OCI-LY7 (cell line): ENCODE data around the gene GALNT10. TPM values are rescaled to one million over a fixed set of nuclear protein-coding genes. Genes with fewer than 3 reads are reported as not detected.

Experiments
- BruUV-seq: library from RNA; stranded (reverse); fragments of 400-500 nt; replicated peaks from 2 replicates; lab custom pipeline; 2021; lab: Mats Ljungman, UMichigan
- CTCF ChIA-PET: fragments of 300-600 bp; sonication (Branson Sonifier 250); formaldehyde crosslinking; loops from one replicate; lab custom pipeline; 2022; ENCODE audit warnings: antibody characterized with exemption; ENCODE audit not compliant: unreplicated experiment; lab: Charles Lee
- POLR2A ChIA-PET: fragments of 300-600 bp; sonication (Branson Sonifier 250); formaldehyde crosslinking; loops from one replicate; lab custom pipeline; 2022; ENCODE audit warnings: antibody characterized with exemption; lab: Charles Lee
- DNase-seq: peaks from one replicate; pipeline ENCODE4 v3.0.0-alpha.2; 2015; ENCODE audit warnings: low spot score
- H2AFZ ChIP-seq: fragments of 200-600 bp; sonication (generic), shearing (Covaris generic); 2 replicates; pipeline ENCODE4 v1.6.1; 2014; ENCODE audit warnings: mild to moderate bottlenecking, antibody characterized with exemption, low read length, moderate library complexity
- H3K27ac ChIP-seq: fragments of 200-600 bp; sonication (generic); 2 replicates; pipeline ENCODE4 v1.5.1; 2014; ENCODE audit warnings: mixed run types, low read depth, mild to moderate bottlenecking, moderate library complexity, low read length, inconsistent platforms; ENCODE audit not compliant: poor library complexity, severe bottlenecking
- H3K36me3 ChIP-seq: fragments of 200-600 bp; sonication (generic); 2 replicates; pipeline ENCODE4 v1.6.1; 2014; ENCODE audit warnings: mild to moderate bottlenecking, antibody characterized with exemption, low read length, moderate library complexity, mixed read lengths; ENCODE audit not compliant: insufficient read depth
- H3K4me1 ChIP-seq: fragments of 200-600 bp; sonication (generic); 2 replicates; pipeline ENCODE4 v1.5.1; 2014; ENCODE audit warnings: mild to moderate bottlenecking, low read length; ENCODE audit not compliant: insufficient read depth, poor library complexity, severe bottlenecking
- H3K4me2 ChIP-seq: fragments of 200-600 bp; sonication (generic); 2 replicates; pipeline ENCODE4 v1.6.1; 2014; ENCODE audit warnings: mild to moderate bottlenecking, low read length
- H3K4me3 ChIP-seq: fragments of 200-600 bp; sonication (generic); 2 replicates; pipeline ENCODE4 v1.5.1; 2014; ENCODE audit warnings: mild to moderate bottlenecking, low read depth, low read length; ENCODE audit not compliant: poor library complexity, severe bottlenecking
- H3K79me2 ChIP-seq: fragments of 200-600 bp; sonication (generic); 2 replicates; pipeline ENCODE4 v1.6.1; 2016; ENCODE audit warnings: low read depth, mild to moderate bottlenecking, low read length, moderate library complexity, mixed read lengths; ENCODE audit not compliant: insufficient read depth
- H3K9me2 ChIP-seq: fragments of 200-600 bp; sonication (generic); 2 replicates; pipeline ENCODE4 v1.6.1; 2016; ENCODE audit warnings: mild to moderate bottlenecking, low read length, mixed read lengths; ENCODE audit not compliant: insufficient read depth
- H3K9me3 ChIP-seq: fragments of 200-600 bp; sonication (generic); 2 replicates; pipeline ENCODE4 v1.6.1; 2014; ENCODE audit warnings: mild to moderate bottlenecking, mixed run types, low read length, mixed read lengths
- H4K20me1 ChIP-seq: fragments of 200-600 bp; sonication (generic); 2 replicates; pipeline ENCODE4 v1.6.1; 2014; ENCODE audit warnings: mild to moderate bottlenecking, antibody characterized with exemption, low read length, moderate library complexity, mixed read lengths; ENCODE audit not compliant: insufficient read depth
- CTCF ChIP-seq: fragments of 200-600 bp; sonication (generic); conservative IDR thresholded peaks from 2 replicates; pipeline ENCODE4 v1.5.1; 2014; ENCODE audit warnings: mild to moderate bottlenecking, antibody characterized with exemption, low read length, moderate library complexity, mixed read lengths
- EZH2phosphoT487 ChIP-seq: fragments of 200-600 bp; sonication (generic); IDR thresholded peaks from 2 replicates; pipeline ENCODE4 v1.6.1; 2018; ENCODE audit warnings: low read depth, borderline replicate concordance, mild to moderate bottlenecking, mixed run types, antibody characterized with exemption, low read length, moderate library complexity, mixed read lengths
- intact Hi-C: fragments of 100-400 bp; cut with micrococcal nuclease; formaldehyde crosslinking; loops from one replicate; pipeline ENCODE4 v1.10.0; 2022; ENCODE audit not compliant: unreplicated experiment
- total RNA-seq, 2 experiments: library from RNA; depleted of rRNA in 1 of 2; stranded (reverse); fragments of >200 nt in 1 of 2; shearing (Covaris generic) in 1 of 2; gene quantifications; 2 replicates each; pipeline ENCODE4 v1.2.3, GENCODE V29; 2014 to 2022

The GALNT10 gene
- total RNA-seq, 2 experiments from 2014 or later, result 7.3 to 20.6 TPM

GRCh38 chr5:154143211-154143641, 47.3 kb upstream of the GALNT10 start:
- TF ChIP-seq CTCF, result no peak
- TF ChIP-seq EZH2phosphoT487, result no peak
- no peaks in the 10 kb centered on the region for H4K20me1 ChIP-seq
- intact Hi-C loops, result no loop called here
- no peaks in the 10 kb centered on the region for H3K79me2 ChIP-seq
- CTCF ChIA-PET, result no interaction called here
- no peaks in the 10 kb centered on the region for H3K9me2 ChIP-seq
- no TSS peak for BruUV-seq
- no peaks in the 10 kb centered on the region for H3K9me3 ChIP-seq
- no peak overlapping the region for H3K4me2 ChIP-seq
- H3K4me3 ChIP-seq, result no peak overlapping the region
- no peak for DNase-seq
- POLR2A ChIA-PET, result no interaction called here
- H3K4me1 ChIP-seq, result no peaks in the 10 kb centered on the region
- no peaks in the 10 kb centered on the region for H3K36me3 ChIP-seq
- no peak overlapping the region for H2AFZ ChIP-seq
- no peak overlapping the region for H3K27ac ChIP-seq

DNA sequence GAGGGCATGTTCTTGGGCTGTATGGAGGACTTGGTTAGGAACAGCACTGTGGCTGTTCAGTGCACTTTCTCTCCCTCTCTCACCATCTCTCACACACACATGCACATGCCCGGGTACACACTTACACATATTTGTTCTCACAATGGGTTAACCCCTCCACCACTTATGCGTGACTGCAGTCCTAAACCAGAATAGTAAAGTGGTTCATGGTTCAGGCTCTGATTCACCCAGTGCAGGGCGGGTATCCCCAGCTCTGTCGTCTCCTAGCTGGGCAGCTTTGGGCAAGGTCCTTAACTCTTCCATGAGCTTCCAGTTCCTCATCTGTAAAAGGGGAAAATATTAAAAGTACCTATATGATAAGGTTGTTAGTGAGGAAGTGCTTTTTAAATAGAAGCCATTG, 45.3 kb upstream of the GALNT10 start:
- H4K20me1 ChIP-seq, result no peaks in the 10 kb centered on the region
- H3K4me2 ChIP-seq, result no peak overlapping the region
- POLR2A ChIA-PET, result interaction anchor here (1.1 kb wide), 1 partner anchor 69 kb away, joined by 3 read pairs; no protein-coding TSS in a partner anchor
- TF ChIP-seq CTCF (no peak), EZH2phosphoT487 (no peak)
- no peak for DNase-seq
- no TSS peak for BruUV-seq
- H3K9me3 ChIP-seq, result no peaks in the 10 kb centered on the region
- intact Hi-C loops, result no loop called here
- no peaks in the 10 kb centered on the region for H3K4me1 ChIP-seq
- no peaks in the 10 kb centered on the region for H3K9me2 ChIP-seq
- H3K4me3 ChIP-seq, result no peak overlapping the region
- H3K79me2 ChIP-seq, result no peaks in the 10 kb centered on the region
- CTCF ChIA-PET, result no interaction called here
- no peaks in the 10 kb centered on the region for H3K36me3 ChIP-seq
- H2AFZ ChIP-seq, result no peak overlapping the region
- H3K27ac ChIP-seq, result no peak overlapping the region

- Histone ChIP-seq H3K79me2 (no peaks in the 10 kb centered on the region), H3K4me1 (no peaks in the 10 kb centered on the region), H3K27ac (no peak overlapping the region), H3K4me2 (no peak overlapping the region), H3K36me3 (no peaks in the 10 kb centered on the region), H3K9me3 (no peaks in the 10 kb centered on the region), H2AFZ (no peak overlapping the region), H3K9me2 (no peaks in the 10 kb centered on the region), H3K4me3 (no peak overlapping the region), H4K20me1 (no peaks in the 10 kb centered on the region)
- DNase-seq, result no peak
- BruUV-seq, result no TSS peak
- TF ChIP-seq CTCF, result no peak
- no peak for TF ChIP-seq EZH2phosphoT487
- intact Hi-C loops, result no loop called here
- POLR2A ChIA-PET, result no interaction called here
- CTCF ChIA-PET, result no interaction called here
These were observed 44.1 kb upstream of the GALNT10 start for GRCh38 chr5:154146409-154146808.
